NB4 (cell line): ENCODE results near the gene TMEM248.

Source experiments
- MYC ChIP-seq: IDR thresholded peaks from 2 replicates; pipeline ENCODE4 v1.6.1; 2011; ENCODE audit warnings: low read depth, low read length
- POLR2A ChIP-seq: IDR thresholded peaks from 2 replicates; pipeline ENCODE4 v1.6.1; 2011; ENCODE audit warnings: mild to moderate bottlenecking; ENCODE audit not compliant: insufficient read length; ENCODE audit errors: extremely low read depth
- TF ChIP-seq, protein P1 (sequence below): IDR thresholded peaks from one replicate; pipeline ENCODE4 v1.5.1; 2012; ENCODE audit warnings: low read depth, low read length
- TF ChIP-seq, protein P2 (sequence below): IDR thresholded peaks from 2 replicates; pipeline ENCODE4 v1.6.1; 2011; ENCODE audit warnings: low read depth, low read length

DNA sequence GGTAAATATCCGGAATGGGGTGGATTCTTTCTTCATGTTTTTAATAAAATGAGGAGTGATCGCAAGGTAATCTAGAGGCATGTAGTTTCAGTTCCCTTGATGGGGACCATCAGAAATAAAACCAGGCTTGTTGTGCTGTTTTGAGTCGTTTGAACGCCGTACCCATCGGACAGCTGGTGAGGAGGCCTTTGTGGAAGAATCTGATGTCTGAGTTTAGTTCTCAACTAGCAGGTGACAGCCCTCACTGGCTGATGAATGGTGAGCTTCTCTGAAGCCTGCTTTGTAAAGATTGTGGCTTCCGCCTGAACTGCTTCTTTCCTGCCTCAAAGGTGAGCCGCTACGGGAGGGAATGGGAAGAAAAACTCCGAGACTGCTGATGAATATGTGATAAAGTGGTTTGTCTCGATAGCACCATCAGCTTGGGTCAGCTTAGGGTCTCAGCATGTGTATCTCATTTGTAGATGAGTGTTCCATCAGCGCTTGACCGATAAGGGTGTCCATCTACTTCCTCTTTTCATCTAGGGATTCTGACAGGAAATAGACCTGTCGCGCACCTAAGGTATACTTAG lies 977 bp downstream of the TMEM248 start:
- TF ChIP-seq POLR2A (no peak), MYC (no peak)
- TF ChIP-seq, protein P1, sequence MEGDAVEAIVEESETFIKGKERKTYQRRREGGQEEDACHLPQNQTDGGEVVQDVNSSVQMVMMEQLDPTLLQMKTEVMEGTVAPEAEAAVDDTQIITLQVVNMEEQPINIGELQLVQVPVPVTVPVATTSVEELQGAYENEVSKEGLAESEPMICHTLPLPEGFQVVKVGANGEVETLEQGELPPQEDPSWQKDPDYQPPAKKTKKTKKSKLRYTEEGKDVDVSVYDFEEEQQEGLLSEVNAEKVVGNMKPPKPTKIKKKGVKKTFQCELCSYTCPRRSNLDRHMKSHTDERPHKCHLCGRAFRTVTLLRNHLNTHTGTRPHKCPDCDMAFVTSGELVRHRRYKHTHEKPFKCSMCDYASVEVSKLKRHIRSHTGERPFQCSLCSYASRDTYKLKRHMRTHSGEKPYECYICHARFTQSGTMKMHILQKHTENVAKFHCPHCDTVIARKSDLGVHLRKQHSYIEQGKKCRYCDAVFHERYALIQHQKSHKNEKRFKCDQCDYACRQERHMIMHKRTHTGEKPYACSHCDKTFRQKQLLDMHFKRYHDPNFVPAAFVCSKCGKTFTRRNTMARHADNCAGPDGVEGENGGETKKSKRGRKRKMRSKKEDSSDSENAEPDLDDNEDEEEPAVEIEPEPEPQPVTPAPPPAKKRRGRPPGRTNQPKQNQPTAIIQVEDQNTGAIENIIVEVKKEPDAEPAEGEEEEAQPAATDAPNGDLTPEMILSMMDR = no peak
- TF ChIP-seq, protein P2, sequence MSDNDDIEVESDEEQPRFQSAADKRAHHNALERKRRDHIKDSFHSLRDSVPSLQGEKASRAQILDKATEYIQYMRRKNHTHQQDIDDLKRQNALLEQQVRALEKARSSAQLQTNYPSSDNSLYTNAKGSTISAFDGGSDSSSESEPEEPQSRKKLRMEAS = peak; percentile 16; the same call in 1 of the 2 replicates
